Left lung (tissue), 10 donors: Measurements from ENCODE around the gene SELENBP1. TPM values are rescaled to one million over a fixed set of nuclear protein-coding genes. Genes with fewer than 3 reads are reported as not detected.

Experiments used
- ATAC-seq: fragments of 200-7000 bp; cut with Tn5 transposase; one replicate; pipeline ENCODE4 v1.9.1; 2020; ENCODE audit warnings: moderate library complexity
- DNase-seq, 4 donors: peaks; one replicate each; pipeline ENCODE4 v3.0.0-alpha.2; 2013 to 2020
- H3K27ac ChIP-seq, 2 donors: fragments of 200-600 bp; sonication (generic) in 1 of 2; one replicate each; pipeline versions ENCODE4 v1.5.0 to v1.8.0; 2020 to 2021
- H3K27me3 ChIP-seq, 2 donors: fragments of 200-600 bp; sonication (generic) in 1 of 2; one replicate each; pipeline versions ENCODE4 v1.5.0 to v1.8.0; 2020 to 2021
- H3K36me3 ChIP-seq, 2 donors: fragments of 200-600 bp; sonication (generic) in 1 of 2; one replicate each; pipeline versions ENCODE4 v1.5.0 to v1.8.0; 2020 to 2021
- H3K4me1 ChIP-seq, 2 donors: fragments of 200-600 bp; one replicate each; pipeline ENCODE4 v1.8.0; 2021
- H3K4me3 ChIP-seq, 2 donors: fragments of 200-600 bp; sonication (generic) in 1 of 2; one replicate each; pipeline versions ENCODE4 v1.5.0 to v1.8.0; 2020 to 2021; ENCODE audit warnings: mild to moderate bottlenecking in 1 of 2
- H3K9me3 ChIP-seq, 2 donors: fragments of 200-600 bp; sonication (generic) in 1 of 2; one replicate each; pipeline versions ENCODE4 v1.5.0 to v1.8.0; 2020 to 2021
- CTCF ChIP-seq, 2 donors: fragments of 200-600 bp; sonication (generic) in 1 of 2; IDR thresholded peaks; one replicate each; pipeline versions ENCODE4 v1.5.0 to v1.8.0; 2021; ENCODE audit warnings: antibody characterized with exemption in 2 of 2
- intact Hi-C, 2 donors: fragments of 100-400 bp; cut with DNase I; formaldehyde crosslinking; loops; one replicate each; pipeline versions ENCODE4 v1.11.2 to v1.14.2; 2022
- polyA plus RNA-seq, 6 donors: library from polyadenylated mRNA; unstranded; fragments of 120-200 nt; gene quantifications; one replicate each; pipeline ENCODE4 v1.2.1, GENCODE V29; 2013; ENCODE audit not compliant: insufficient read length in 6 of 6
- total RNA-seq, 2 donors: library from RNA; stranded (reverse); fragmentation: NEBNext Ultra II Directional; extraction: Animal tissue kit (Norgen Biotek cat#: 25700); gene quantifications; one replicate each; pipeline ENCODE4 v1.2.1, GENCODE V29; 2021
- donor health status: DM: no; HTN: yes; CAD: no.
- donor health status: DM: no; HTN: no; CAD: no.

The SELENBP1 gene
- total and polyA plus RNA-seq, 8 donors: 104 to 258 (median 143) TPM

GRCh38 chr1:151334822-151335221 lies 37.7 kb downstream of the SELENBP1 start:
- TF ChIP-seq CTCF (IDR thresholded peaks at IDR 0.05): no peak
- H3K27ac ChIP-seq: no peak overlapping the region
- DNase-seq: no peak
- no peaks in the 10 kb centered on the region for H3K36me3 ChIP-seq
- no peaks in the 10 kb centered on the region for H3K9me3 ChIP-seq
- no peaks in the 10 kb centered on the region for H3K27me3 ChIP-seq
- intact Hi-C loops: no loop called here
- H3K4me1 ChIP-seq: no peaks in the 10 kb centered on the region
- ATAC-seq: no peak
- no peak overlapping the region for H3K4me3 ChIP-seq

GRCh38 chr1:151327903-151328674 lies 44.4 kb downstream of the SELENBP1 start:
- no peak for TF ChIP-seq CTCF (IDR thresholded peaks at IDR 0.05)
- H3K9me3 ChIP-seq: no peaks in the 10 kb centered on the region
- H3K36me3 ChIP-seq: peaks cover 0 to 23% of the 10 kb centered on the region in 2 donors
- peak overlapping the region; percentile 95 for H3K27ac ChIP-seq
- intact Hi-C loops: no loop called here
- peak overlapping the region; percentile 65 to 76 for H3K4me3 ChIP-seq
- H3K27me3 ChIP-seq: no peaks in the 10 kb centered on the region
- H3K4me1 ChIP-seq: peaks cover 15 to 43% of the 10 kb centered on the region in 2 donors
- DNase-seq (peak in 2 of 4 donors; percentile 42 to 83), ATAC-seq (peak; percentile 14)

GRCh38 chr1:151327223-151327902 lies 45.1 kb downstream of the SELENBP1 start, which contains the start of gene PI4KB:
Gene PI4KB (minus strand): TSS chr1:151327416. CDS start chr1:151316481, 10,935 bp downstream.
- Histone ChIP-seq H3K27me3 (no peaks in the 10 kb centered on the region), H3K36me3 (peaks cover 0 to 28% of the 10 kb centered on the region in 2 donors), H3K4me1 (peaks cover 15 to 43% of the 10 kb centered on the region in 2 donors), H3K9me3 (no peaks in the 10 kb centered on the region), H3K27ac (peak within 1 kb of the TSS; percentile 95), H3K4me3 (peak within 1 kb of the TSS; percentile 65 to 76)
- TF ChIP-seq CTCF (IDR thresholded peaks at IDR 0.05): no peak
- peak; percentile 91 to 98 (median 95) for DNase-seq
- intact Hi-C loops: no loop called here
- ATAC-seq: peak; percentile 97

- Histone ChIP-seq H3K4me1 (peaks cover 15 to 43% of the 10 kb centered on the region in 2 donors), H3K27ac (peak overlapping the region; percentile 95), H3K4me3 (peak overlapping the region; percentile 65 to 76), H3K27me3 (no peaks in the 10 kb centered on the region), H3K36me3 (peaks cover 0 to 35% of the 10 kb centered on the region in 2 donors), H3K9me3 (no peaks in the 10 kb centered on the region)
- TF ChIP-seq CTCF (IDR thresholded peaks at IDR 0.05): no peak
- intact Hi-C loops: no loop called here
- ATAC-seq (peak; percentile 76), DNase-seq (peak in 2 of 4 donors; percentile 65 to 79)
Measured at GRCh38 chr1:151326619-151327222, 45.8 kb downstream of the SELENBP1 start.
